Forelimb muscle (tissue), 1 donor: ENCODE data around the gene TTC28. TPM values are rescaled to one million over a fixed set of nuclear protein-coding genes. Genes with fewer than 3 reads are reported as not detected.

Experiments
- DNase-seq: peaks from one replicate; pipeline ENCODE4 v3.0.0-alpha.2; 2013; ENCODE audit warnings: low read depth
- polyA plus RNA-seq: library from polyadenylated mRNA; unstranded; fragments of 120-200 nt; gene quantifications from one replicate; pipeline ENCODE4 v1.2.1, GENCODE V29; 2013; ENCODE audit not compliant: insufficient read length

Gene TTC28
- polyA plus RNA-seq, 1 donor = 24.9 TPM

GRCh38 chr22:27991586-27992293 lies 687.9 kb downstream of the TTC28 start:
- DNase-seq = no peak

- peak; percentile 13 for DNase-seq
Observed at GRCh38 chr22:27990879-27991278, 688.8 kb downstream of the TTC28 start.

- DNase-seq = no peak
Observed at GRCh38 chr22:27990451-27990840, 689.2 kb downstream of the TTC28 start.

- DNase-seq = no peak
Observed at GRCh38 chr22:27989758-27990450, 689.7 kb downstream of the TTC28 start.

- DNase-seq = no peak
Observed at GRCh38 chr22:27988704-27989103, 690.9 kb downstream of the TTC28 start.

- no peak for DNase-seq
Observed at GRCh38 chr22:27987557-27987956, 692.1 kb downstream of the TTC28 start.

GRCh38 chr22:27986937-27987336 lies 692.7 kb downstream of the TTC28 start:
- no peak for DNase-seq

GRCh38 chr22:27986459-27986858 lies 693.2 kb downstream of the TTC28 start:
- DNase-seq = no peak

GRCh38 chr22:27985323-27986275 lies 694.0 kb downstream of the TTC28 start:
- DNase-seq = no peak

- no peak for DNase-seq
Observed at GRCh38 chr22:27984723-27985122, 694.9 kb downstream of the TTC28 start.

GRCh38 chr22:27984001-27984695 lies 695.5 kb downstream of the TTC28 start:
- DNase-seq = no peak

- DNase-seq = no peak
Observed at GRCh38 chr22:27983361-27983791, 696.3 kb downstream of the TTC28 start.

- DNase-seq = no peak
Observed at GRCh38 chr22:27982630-27983180, 696.9 kb downstream of the TTC28 start.

GRCh38 chr22:27982106-27982505 lies 697.5 kb downstream of the TTC28 start:
- DNase-seq = no peak

- no peak for DNase-seq
Observed at GRCh38 chr22:27980424-27981148, 699.1 kb downstream of the TTC28 start.

- no peak for DNase-seq
Observed at GRCh38 chr22:27978802-27979201, 700.8 kb downstream of the TTC28 start.

GRCh38 chr22:27978317-27978716 lies 701.3 kb downstream of the TTC28 start:
- no peak for DNase-seq

- no peak for DNase-seq
Observed at GRCh38 chr22:27976586-27976985, 703.1 kb downstream of the TTC28 start.

GRCh38 chr22:27975381-27976013 lies 704.1 kb downstream of the TTC28 start:
- no peak for DNase-seq

GRCh38 chr22:27973846-27974245 lies 705.8 kb downstream of the TTC28 start:
- no peak for DNase-seq
